ENCODE data around the gene EMC7. TPM values are rescaled to one million over a fixed set of nuclear protein-coding genes. Genes with fewer than 3 reads are reported as not detected.

The EMC7 gene
- total RNA-seq, 1 donor from 2014 or later: 31.9 TPM

- no peak overlapping the region for H3K4me3 Mint-ChIP-seq
- H3K36me3 Mint-ChIP-seq (ENCODE audit: low read depth): peaks cover 1% of the 10 kb centered on the region
- H3K4me1 Mint-ChIP-seq: no peaks in the 10 kb centered on the region
- no peaks in the 10 kb centered on the region for H3K9me3 Mint-ChIP-seq
- no peaks in the 10 kb centered on the region for H3K27me3 Mint-ChIP-seq
- DNase-seq (no peak), ATAC-seq (ENCODE audit: low read depth) (no peak)
- CTCF ChIA-PET: interaction anchor here (0.9 to 5.7 kb wide), 6 partner anchors 10 to 479 kb away, joined by 3 to 52 read pairs (median 4); partner anchors contain the start of gene KATNBL1
- POLR2A ChIA-PET: interaction anchor here (0.6 to 1.3 kb wide), 4 partner anchors 8 to 114 kb away, joined by 3 to 4 read pairs (median 4); partner anchors contain the start of genes EMC7, KATNBL1 and PGBD4
- TF ChIP-seq CTCF (IDR thresholded peaks at IDR 0.05): peak; percentile 27
- no peak overlapping the region for H3K27ac Mint-ChIP-seq
- intact Hi-C loops (cut with micrococcal nuclease): loop anchor here (1.0 to 10.0 kb wide), 4 partner anchors 100 to 1435 kb away; partner anchors contain the start of genes DPH6, KATNBL1 and LPCAT4
These were observed 8.4 kb upstream of the EMC7 start for GRCh38 chr15:34109797-34110663.

GRCh38 chr15:34107315-34107714, 5.7 kb upstream of the EMC7 start:
- H3K4me1 Mint-ChIP-seq: peaks cover 11% of the 10 kb centered on the region
- TF ChIP-seq CTCF (IDR thresholded peaks at IDR 0.05): no peak
- peaks cover 4% of the 10 kb centered on the region for H3K9me3 Mint-ChIP-seq
- peaks cover 11% of the 10 kb centered on the region for H3K36me3 Mint-ChIP-seq (ENCODE audit: low read depth)
- intact Hi-C loops (cut with micrococcal nuclease): loop anchor here (10.0 kb wide), 1 partner anchor 1437 kb away; the partner anchor contains the start of gene DPH6
- no peak overlapping the region for H3K27ac Mint-ChIP-seq
- ChIA-PET POLR2A (no interaction called here), CTCF (interaction anchor here (1.0 to 5.7 kb wide), 3 partner anchors 103 to 260 kb away, joined by 3 to 52 read pairs (median 4); partner anchors contain the start of genes KATNBL1 and LPCAT4)
- DNase-seq: no peak
- H3K4me3 Mint-ChIP-seq: no peak overlapping the region
- no peaks in the 10 kb centered on the region for H3K27me3 Mint-ChIP-seq
- ATAC-seq (ENCODE audit: low read depth): no peak

DNA sequence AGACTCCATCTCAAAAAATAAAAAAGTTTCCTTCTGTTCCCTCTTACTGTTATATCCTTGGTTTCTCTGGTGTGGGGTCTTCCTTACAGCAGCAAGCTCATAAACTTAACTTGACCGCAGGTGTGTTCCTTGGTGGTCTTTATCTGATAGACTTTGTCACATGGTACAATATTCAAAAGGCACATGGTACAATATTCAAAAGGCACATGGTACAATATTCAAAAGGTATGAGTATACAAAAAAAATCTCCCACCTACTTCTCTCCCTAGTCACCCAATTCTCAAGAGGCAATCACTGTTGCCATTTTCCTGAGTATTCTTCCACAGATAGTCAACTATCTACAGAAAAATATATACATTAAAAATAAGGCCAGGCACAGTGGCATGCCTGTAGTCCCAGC, 4.8 kb upstream of the EMC7 start:
- H3K27ac Mint-ChIP-seq: no peak overlapping the region
- intact Hi-C loops (cut with micrococcal nuclease): loop anchor here (10.0 kb wide), 1 partner anchor 1438 kb away; the partner anchor contains the start of gene DPH6
- POLR2A ChIA-PET: no interaction called here

DNA sequence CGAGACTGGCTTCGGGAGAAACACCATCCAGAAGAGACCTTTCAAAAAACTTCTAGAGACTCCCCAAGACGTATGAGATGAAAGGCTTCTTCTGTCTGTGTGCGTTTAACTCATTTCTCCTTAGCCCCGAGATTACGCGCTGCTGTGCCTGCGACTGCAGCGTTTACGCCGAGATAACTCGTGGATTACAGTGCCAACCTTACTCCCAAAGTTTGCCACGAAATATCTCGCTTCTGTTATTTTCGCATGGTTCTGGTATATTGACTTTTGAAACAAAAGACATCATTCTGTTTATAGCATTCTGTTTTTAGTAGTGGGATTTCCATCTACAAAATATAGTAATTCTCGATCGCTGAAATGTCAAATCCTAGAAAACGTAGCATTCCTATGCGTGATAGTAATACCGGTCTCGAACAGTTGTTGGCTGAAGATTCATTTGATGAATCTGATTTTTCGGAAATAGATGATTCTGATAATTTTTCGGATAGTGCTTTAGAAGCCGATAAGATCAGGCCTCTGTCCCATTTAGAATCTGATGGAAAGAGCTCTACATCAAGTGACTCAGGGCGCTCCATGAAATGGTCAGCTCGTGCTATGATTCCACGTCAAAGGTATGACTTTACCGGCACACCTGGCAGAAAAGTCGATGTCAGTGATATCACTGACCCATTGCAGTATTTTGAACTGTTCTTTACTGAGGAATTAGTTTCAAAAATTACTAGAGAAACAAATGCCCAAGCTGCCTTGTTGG, 688 bp upstream of the EMC7 start:
- no peak for TF ChIP-seq CTCF (IDR thresholded peaks at IDR 0.05)
- H3K27ac Mint-ChIP-seq: peak overlapping the region; percentile 98
- H3K9me3 Mint-ChIP-seq: peaks cover 4% of the 10 kb centered on the region
- peak overlapping the region; percentile 99 for H3K4me3 Mint-ChIP-seq
- H3K36me3 Mint-ChIP-seq (ENCODE audit: low read depth): peaks cover 28% of the 10 kb centered on the region
- H3K4me1 Mint-ChIP-seq: peaks cover 42% of the 10 kb centered on the region
- H3K27me3 Mint-ChIP-seq: no peaks in the 10 kb centered on the region
- POLR2A ChIA-PET: interaction anchor here (0.6 to 2.1 kb wide), 22 partner anchors 8 to 1443 kb away, joined by 3 to 32 read pairs (median 5); partner anchors contain the start of genes AVEN, DPH6, EMC4 and GOLGA8B
- DNase-seq (no peak), ATAC-seq (ENCODE audit: low read depth) (peak; percentile 18)
- CTCF ChIA-PET: interaction anchor here (0.9 to 1.6 kb wide), 5 partner anchors 107 to 265 kb away, joined by 3 to 7 read pairs (median 4); partner anchors contain the start of genes KATNBL1 and LPCAT4
- intact Hi-C loops (cut with micrococcal nuclease): loop anchor here (1.0 to 10.0 kb wide), 7 partner anchors 55 to 1442 kb away; partner anchors contain the start of genes AQR, DPH6, GOLGA8B and LPCAT4

More for the DNA sequence above, 4.8 kb upstream of the EMC7 start:
- Mint-ChIP-seq H3K9me3 (peaks cover 4% of the 10 kb centered on the region), H3K4me1 (peaks cover 19% of the 10 kb centered on the region), H3K4me3 (no peak overlapping the region), H3K36me3 (ENCODE audit: low read depth) (peaks cover 19% of the 10 kb centered on the region), H3K27me3 (no peaks in the 10 kb centered on the region)
- no peak for DNase-seq
- ATAC-seq (ENCODE audit: low read depth): no peak
- TF ChIP-seq CTCF (IDR thresholded peaks at IDR 0.05): no peak
- CTCF ChIA-PET: interaction anchor here (1.0 to 1.7 kb wide), 2 partner anchors 135 to 261 kb away, joined by 3 to 4 read pairs; partner anchors contain the start of gene LPCAT4
